NCI-H510A treated with DMSO at 0.1 percent for 48 hours (cell line): ENCODE measurements around the gene UGT2B15.
"Not testable (repeated sequence)": the region's sequence is repeated elsewhere in the genome, so short reads cannot be mapped to it uniquely, and the experiment has no call there.

Source experiments
- DNase-seq: peaks from one replicate; lab custom pipeline; 2025; lab: John Stamatoyannopoulos, UW

Gene UGT2B15

DNA sequence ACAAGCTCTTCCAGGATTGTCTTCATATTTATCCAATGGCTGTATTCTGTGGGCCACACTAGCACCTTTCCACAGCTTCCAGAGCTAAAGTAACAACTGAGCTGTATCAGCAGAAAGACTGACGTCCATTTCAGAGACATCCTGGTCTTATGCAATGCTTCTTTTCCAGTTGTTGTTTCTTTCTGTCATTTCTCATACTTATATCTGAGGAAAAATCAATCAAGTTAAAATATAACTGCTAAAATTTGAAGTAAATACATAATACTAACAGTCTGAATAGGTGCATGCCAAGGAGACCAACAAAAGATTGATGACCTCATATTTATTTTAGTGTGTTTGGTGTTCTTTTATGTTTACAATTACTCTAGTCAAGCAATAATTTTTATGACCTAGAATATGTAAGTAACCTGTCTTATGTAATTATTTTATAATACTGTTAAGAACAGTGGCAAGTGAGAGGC, at the start of gene UGT2B15:
TSS of gene UGT2B15 (minus strand) at position 174 of the 461 bp plus-strand sequence. CDS start at position 140, 34 bp downstream.
- not testable (repeated sequence) for DNase-seq

- DNase-seq = no peak
These were observed 48.6 kb upstream of the UGT2B15 start for GRCh38 chr4:68719075-68719473.

GRCh38 chr4:68718447-68719074, 48.1 kb upstream of the UGT2B15 start:
- no peak for DNase-seq

DNA sequence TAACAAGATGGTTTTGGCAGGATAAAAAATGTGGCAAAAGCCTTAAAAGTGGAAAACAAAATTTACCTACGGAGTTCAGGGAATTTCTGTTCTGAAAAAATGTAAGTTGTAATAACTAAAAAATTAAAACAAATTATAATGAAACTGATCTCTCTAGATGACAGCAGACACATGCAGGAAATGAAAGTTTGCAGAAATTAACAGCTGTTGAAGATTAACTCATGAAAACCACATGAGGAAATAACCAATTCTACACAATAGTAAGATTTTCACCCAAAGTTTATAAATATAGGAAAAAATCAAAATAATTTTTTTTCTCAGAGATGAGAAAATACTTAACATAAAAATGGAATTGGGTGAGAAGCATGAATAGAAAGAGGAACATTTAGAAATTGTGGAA, 47.5 kb upstream of the UGT2B15 start:
- DNase-seq = no peak

DNA sequence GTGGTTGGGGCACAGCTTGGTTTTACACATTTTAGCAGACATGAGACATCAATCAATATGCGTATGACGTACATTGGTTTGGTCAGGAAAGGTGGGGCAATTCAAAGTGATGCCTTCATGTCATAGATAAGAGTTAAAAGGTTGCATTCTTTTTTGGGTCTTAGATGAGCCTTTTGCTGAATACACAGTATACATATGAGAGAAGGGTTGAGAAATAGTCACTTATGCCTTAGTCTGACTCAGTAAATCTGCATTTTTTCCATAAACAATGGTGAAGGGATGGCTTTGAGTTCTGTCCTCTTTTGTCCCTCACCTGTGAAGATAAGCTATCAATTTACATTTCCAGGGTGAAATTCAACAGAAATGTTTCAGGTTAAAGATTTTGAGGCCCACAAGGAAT, 43.9 kb upstream of the UGT2B15 start:
- no peak for DNase-seq

DNA sequence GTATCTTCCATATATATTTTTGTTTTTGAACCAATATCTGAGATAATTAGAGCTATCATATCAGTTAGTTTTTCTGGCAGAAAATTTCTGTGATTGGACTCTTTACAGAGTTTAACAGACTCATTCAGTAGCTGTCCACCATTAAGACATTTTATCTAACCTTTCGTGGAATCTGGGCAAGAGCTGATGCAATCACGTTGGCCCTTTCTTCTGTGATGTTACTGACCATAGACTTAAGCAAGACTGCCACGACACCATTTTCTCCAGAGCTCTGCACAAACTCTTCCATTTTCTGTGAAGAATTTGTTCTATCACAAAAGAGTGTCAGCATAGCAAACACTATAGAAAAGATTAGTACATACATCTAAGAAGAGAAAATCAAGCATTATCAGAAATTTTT, 41.8 kb upstream of the UGT2B15 start:
- no peak for DNase-seq

DNA sequence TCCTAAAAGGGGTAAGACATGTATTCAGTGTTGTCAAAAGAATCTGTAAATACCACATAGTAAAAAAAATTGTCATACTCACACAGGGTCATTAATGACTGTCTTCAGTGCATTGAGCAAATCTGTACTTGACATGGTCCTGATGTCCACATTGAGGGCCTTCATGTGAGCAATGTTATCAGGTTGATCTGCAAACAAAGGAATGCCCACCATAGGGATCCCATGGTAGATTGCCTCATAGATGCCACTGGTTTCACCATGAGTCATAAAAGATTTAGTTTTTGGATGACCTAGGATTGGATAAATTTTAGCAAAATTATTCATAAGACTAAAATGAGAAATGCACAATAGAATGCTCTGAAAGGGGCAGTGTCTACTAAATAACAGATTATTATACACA, 38.1 kb upstream of the UGT2B15 start:
- DNase-seq = no peak

DNA sequence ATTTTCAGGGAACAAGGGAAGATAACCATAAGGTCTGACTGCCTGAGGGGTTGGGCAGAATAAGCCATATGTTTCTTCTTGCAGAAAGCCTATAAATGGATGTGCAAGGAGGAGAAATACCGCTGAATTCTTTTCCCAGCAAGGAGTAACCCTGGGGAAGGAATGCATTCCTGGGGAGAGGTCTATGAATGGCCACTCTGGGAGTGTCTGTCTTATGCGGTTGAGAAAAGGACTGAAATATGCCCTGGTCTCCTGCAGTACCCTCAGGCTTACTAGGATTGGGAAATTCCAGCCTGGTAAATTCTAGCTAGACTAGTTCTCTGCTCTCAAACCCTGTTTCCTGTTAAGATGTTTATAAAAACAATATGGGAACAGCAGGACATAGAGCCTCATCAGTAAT, 32.7 kb upstream of the UGT2B15 start:
- DNase-seq = not testable (repeated sequence)

- DNase-seq = no peak
These were observed 29.7 kb upstream of the UGT2B15 start for GRCh38 chr4:68700152-68700551.

- DNase-seq = peak; percentile 55
These were observed 23.0 kb upstream of the UGT2B15 start for GRCh38 chr4:68693325-68694075.

GRCh38 chr4:68691186-68691585, 20.7 kb upstream of the UGT2B15 start:
- no peak for DNase-seq

DNA sequence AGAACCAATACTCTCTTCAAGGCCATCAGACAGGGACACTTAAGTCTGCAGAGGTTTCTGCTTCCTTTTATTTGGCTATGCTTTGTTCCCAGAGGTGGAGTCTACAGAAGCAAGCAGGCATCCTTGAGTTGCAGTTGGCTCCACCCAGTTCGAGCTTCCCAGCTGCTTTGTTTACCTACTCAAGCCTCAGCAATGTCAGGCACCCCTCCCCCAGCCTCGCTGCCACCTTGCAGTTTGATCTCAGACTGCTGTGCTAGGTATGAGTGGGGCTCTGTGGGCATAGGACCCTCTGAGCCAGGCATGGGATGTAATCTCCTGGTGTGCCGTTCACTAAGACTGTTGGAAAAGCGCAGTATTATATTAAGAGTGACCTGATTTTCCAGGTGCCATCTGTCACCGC, 12.6 kb upstream of the UGT2B15 start:
- peak; percentile 27 for DNase-seq

DNA sequence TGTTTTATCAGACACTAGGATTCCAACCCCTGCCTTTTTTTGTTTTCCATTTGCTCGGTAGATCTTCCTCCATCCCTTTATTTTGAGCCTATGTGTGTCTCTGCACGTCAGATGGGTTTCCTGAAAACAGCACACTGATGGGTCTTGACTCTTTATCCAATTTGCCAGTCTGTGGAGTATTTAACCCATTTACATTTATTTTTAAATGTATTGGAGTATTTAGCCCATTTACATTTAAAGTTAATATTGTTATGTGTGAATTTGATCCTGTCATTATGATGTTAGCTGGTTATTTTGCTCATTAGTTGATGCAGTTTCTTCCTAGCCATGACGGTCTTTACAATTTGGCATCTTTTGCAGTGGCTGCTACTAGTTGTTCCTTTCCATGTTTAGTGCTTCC, 10.8 kb upstream of the UGT2B15 start:
- DNase-seq = not testable (repeated sequence)

- DNase-seq = no peak
These were observed 2.7 kb upstream of the UGT2B15 start for GRCh38 chr4:68673143-68673542.

DNA sequence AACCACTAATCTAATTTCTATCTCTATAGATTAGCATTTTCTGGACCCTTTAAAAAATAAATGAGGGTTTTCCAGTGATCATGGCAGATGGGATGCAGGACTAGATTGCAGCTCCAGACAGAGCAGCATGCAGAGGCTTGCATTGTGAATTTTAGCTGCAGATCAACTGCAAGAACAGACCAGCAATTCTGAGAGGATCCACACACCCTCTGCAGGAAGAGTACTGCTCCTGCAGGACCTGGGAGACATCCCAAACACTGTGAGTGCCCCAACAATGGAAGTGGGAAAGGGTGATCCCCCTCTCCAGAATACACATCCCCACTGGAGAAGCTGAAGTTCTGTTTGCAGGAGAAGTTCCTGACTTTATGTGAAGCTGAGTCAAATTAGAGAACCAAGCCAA, 765 bp upstream of the UGT2B15 start:
- DNase-seq = not testable (repeated sequence)

DNA sequence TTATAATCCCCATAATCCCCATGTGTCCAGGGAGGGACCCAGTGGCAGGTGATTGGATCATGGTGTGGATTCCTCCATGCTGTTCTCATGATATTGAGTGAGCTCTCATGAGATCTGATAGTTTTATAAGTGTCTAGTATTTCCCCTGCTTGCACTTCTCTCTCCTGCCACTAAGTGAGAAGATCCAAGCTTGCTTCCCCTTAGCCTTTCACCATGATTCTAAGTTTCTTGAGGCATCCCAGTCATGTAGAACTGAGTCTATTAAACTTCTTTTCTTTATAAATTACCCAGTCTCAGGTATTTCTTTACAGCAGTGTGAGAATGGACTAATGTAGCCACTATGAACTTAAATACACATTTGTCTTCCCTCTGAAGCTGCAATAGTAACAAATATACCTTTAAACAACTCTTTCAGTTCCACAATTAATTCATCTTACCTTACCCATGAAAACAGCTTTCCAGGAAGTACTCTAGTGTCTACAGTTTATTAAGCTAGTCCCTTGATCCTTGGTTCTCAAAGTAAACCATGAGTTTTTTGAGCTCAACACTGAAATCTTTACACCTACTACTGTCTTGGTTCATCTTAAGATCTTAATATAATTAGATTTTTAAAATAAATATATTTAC, 1.8 kb downstream of the UGT2B15 start:
- not testable (repeated sequence) for DNase-seq

DNA sequence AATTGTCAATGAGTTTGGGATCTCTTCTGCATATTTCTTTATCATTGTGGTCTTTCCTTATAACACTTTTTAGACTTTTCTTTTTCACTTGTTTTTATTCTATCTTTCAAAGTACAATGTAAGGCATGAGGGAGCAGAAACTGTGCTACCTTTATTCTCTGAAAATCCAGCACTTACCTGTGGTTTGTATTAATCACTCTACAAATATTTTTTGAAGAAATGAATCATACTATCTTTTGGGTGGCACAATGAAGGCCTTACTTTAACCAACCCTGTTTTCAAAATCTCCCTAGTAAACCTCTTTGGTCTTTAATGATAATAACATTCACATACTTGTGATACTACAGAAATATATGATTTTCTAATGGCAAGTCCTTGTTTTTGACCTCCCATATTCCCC, 2.9 kb downstream of the UGT2B15 start:
- not testable (repeated sequence) for DNase-seq

- DNase-seq = not testable (repeated sequence)
These were observed 5.7 kb downstream of the UGT2B15 start for GRCh38 chr4:68664721-68665120.

DNA sequence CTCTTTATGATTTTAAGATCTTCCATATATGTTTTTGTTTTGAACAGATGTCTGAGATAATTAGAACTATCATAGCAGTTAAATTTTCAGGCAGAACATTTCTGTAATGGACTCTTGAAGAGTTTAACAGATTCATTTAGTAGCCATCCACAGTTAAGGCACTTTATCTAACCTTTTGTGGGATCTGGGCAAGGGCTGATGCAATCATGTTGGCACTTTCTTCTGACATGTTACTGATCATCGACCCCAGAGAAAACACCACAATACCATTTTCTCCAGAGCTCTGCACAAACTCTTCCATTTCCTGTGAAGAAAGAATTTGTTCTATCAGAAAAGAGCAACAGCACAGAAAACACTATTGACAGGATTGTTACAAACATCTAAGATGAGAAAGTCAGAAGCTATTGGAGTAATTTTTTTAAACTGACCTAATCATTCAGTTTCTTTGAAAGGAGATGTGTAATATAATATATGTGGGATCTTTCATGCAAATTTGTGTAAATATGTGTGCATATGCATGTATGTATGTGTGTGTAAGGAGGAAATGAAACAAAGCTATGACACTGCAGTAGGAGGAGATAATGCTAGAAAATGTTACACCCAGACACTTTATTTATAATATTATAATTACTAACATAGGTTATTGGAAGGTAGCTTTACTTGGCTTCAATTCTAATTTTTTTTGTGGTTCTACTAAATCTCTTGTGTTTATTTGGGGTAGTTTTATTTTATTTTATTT, 7.4 kb downstream of the UGT2B15 start:
- DNase-seq = not testable (repeated sequence)

- no peak for DNase-seq
These were observed 11.8 kb downstream of the UGT2B15 start for GRCh38 chr4:68658672-68659071.

GRCh38 chr4:68657022-68657594, 13.3 kb downstream of the UGT2B15 start:
- DNase-seq = not testable (repeated sequence)

DNA sequence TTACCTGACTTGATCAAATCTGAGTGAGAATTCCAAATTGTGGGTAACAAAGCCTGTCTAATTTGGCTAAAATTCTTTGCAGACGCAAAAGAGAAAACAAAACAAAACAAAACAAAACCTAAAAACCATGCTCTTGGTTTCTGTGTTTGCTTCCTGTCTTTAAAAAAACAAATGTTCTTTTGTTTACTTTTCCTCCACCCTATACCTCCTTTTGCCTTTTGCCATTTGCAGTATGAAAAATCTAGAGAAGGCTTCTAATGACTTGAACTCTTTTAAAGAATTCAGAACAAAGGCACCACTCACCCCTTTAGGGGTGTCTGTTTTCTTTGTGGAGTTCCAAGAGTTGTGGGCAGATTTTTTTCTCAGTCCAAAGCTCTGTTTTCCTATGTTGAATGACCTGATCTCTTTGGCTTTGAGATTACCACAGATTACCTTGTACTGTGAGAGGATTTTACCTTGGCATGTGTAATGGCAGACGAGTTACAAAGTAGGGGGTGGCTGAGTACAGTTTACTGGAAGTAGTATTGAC, 13.9 kb downstream of the UGT2B15 start:
- not testable (repeated sequence) for DNase-seq
